Tibial nerve (tissue), 4 donors: ENCODE data around the gene LSM12. TPM values are rescaled to one million over a fixed set of nuclear protein-coding genes. Genes with fewer than 3 reads are reported as not detected.

ENCODE experiments used
- DNase-seq, 2 donors: peaks; one replicate each; pipeline ENCODE4 v3.0.0-alpha.2; 2019; ENCODE audit warnings: low spot score in 2 of 2
- H3K27ac ChIP-seq, 4 donors: fragments of 200-600 bp; sonication (generic) in 3 of 4; one replicate each; pipeline ENCODE4 v1.5.1; 2017 to 2019; ENCODE audit warnings: mild to moderate bottlenecking in 1 of 4
- H3K27me3 ChIP-seq, 2 donors: fragments of 200-600 bp; sonication (generic) in 1 of 2; one replicate each; pipeline versions ENCODE4 v1.5.1 to v1.6.0; 2017 to 2019
- H3K36me3 ChIP-seq, 3 donors: fragments of 200-600 bp; sonication (generic); one replicate each; pipeline ENCODE4 v1.5.1; 2018 to 2019
- H3K4me1 ChIP-seq, 4 donors: fragments of 200-600 bp; sonication (generic) in 3 of 4; one replicate each; pipeline ENCODE4 v1.5.1; 2017 to 2019
- H3K4me3 ChIP-seq, 4 donors: fragments of 200-600 bp; sonication (generic) in 3 of 4; one replicate each; pipeline ENCODE4 v1.5.1; 2017 to 2019; ENCODE audit warnings: mild to moderate bottlenecking in 1 of 4, moderate library complexity in 1 of 4
- H3K9me3 ChIP-seq, 4 donors: fragments of 200-600 bp; sonication (generic) in 3 of 4; one replicate each; pipeline ENCODE4 v1.5.1; 2017 to 2019
- CTCF ChIP-seq, 5 experiments: fragments of 200-600 bp in 3 of 5; fragments of 450-650 bp in 2 of 5; sonication (generic) in 3 of 5; IDR thresholded peaks; one replicate each; pipeline ENCODE4 v1.5.1; 2016 to 2019; ENCODE audit warnings: antibody characterized with exemption in 5 of 5, mild to moderate bottlenecking in 3 of 5, moderate library complexity in 2 of 5
- EP300 ChIP-seq, 2 donors: sonication (generic); formaldehyde crosslinking; IDR thresholded peaks; one replicate each; pipeline ENCODE4 v1.6.1; 2017; ENCODE audit warnings: antibody characterized with exemption in 2 of 2, mild to moderate bottlenecking in 1 of 2
- POLR2A ChIP-seq, 2 donors: fragments of 450-650 bp; IDR thresholded peaks; one replicate each; pipeline ENCODE4 v1.6.1; 2017; ENCODE audit warnings: antibody characterized with exemption in 2 of 2, mild to moderate bottlenecking in 2 of 2, moderate library complexity in 2 of 2
- WGBS, 2 donors: methylation state at CpG; one replicate each; pipeline ENCODE4 v1.1.5; 2018; 5-methylcytosine and 5-hydroxymethylcytosine counted together
- total RNA-seq, 4 donors: library from RNA; depleted of rRNA; stranded (reverse); fragments of >200 nt; gene quantifications; one replicate each; pipeline ENCODE4 v1.1.0, GENCODE V29; 2016

The LSM12 gene
- total RNA-seq, 4 donors from 2014 or later, result 18.2 to 37.2 (median 23.9) TPM

- no peak for DNase-seq
- no peaks in the 10 kb centered on the region for H3K27me3 ChIP-seq
- peaks cover 0 to 42% (median 10%) of the 10 kb centered on the region in 4 donors for H3K4me1 ChIP-seq
- no peak overlapping the region for H3K4me3 ChIP-seq
- no peaks in the 10 kb centered on the region for H3K9me3 ChIP-seq
- TF ChIP-seq POLR2A (IDR thresholded peaks at IDR 0.05), result no peak
- TF ChIP-seq EP300 (IDR thresholded peaks at IDR 0.05), result no peak
- TF ChIP-seq CTCF (IDR thresholded peaks at IDR 0.05), result no peak
- H3K36me3 ChIP-seq, result peaks cover 0 to 50% (median 0%) of the 10 kb centered on the region in 3 donors
- no peak overlapping the region for H3K27ac ChIP-seq
- WGBS, 2 donors, result 66 to 70% methylated on average over 10 of the region's 10 CpGs
Observed at GRCh38 chr17:44063704-44064639, 2.5 kb downstream of the LSM12 start.

GRCh38 chr17:44062871-44063270 is 3.6 kb downstream of the LSM12 start:
- Histone ChIP-seq H3K4me1 (peaks cover 0 to 42% (median 10%) of the 10 kb centered on the region in 4 donors), H3K36me3 (peaks cover 0 to 61% (median 0%) of the 10 kb centered on the region in 3 donors), H3K27ac (no peak overlapping the region), H3K4me3 (no peak overlapping the region), H3K9me3 (no peaks in the 10 kb centered on the region), H3K27me3 (no peaks in the 10 kb centered on the region)
- 91 to 95% methylated on average over 15 of the region's 15 CpGs for WGBS, 2 donors
- TF ChIP-seq CTCF (IDR thresholded peaks at IDR 0.05) (no peak), EP300 (IDR thresholded peaks at IDR 0.05) (no peak), POLR2A (IDR thresholded peaks at IDR 0.05) (no peak)
- no peak for DNase-seq

GRCh38 chr17:44061446-44061845 is 5.0 kb downstream of the LSM12 start:
- WGBS, 2 donors, result 67 to 81% methylated on average over 1 of the region's 1 CpG
- no peaks in the 10 kb centered on the region for H3K27me3 ChIP-seq

GRCh38 chr17:44059101-44059892 is 7.2 kb downstream of the LSM12 start:
- peaks cover 0 to 17% (median 0%) of the 10 kb centered on the region in 4 donors for H3K4me1 ChIP-seq
- no peak overlapping the region for H3K27ac ChIP-seq
- whole genome bisulfite sequencing, 2 donors, result 90 to 95% methylated on average over 14 of the region's 14 CpGs
- no peak overlapping the region for H3K4me3 ChIP-seq
- DNase-seq, result no peak
- H3K27me3 ChIP-seq, result no peaks in the 10 kb centered on the region
- TF ChIP-seq CTCF (IDR thresholded peaks at IDR 0.05) (no peak), EP300 (IDR thresholded peaks at IDR 0.05) (no peak), POLR2A (IDR thresholded peaks at IDR 0.05) (no peak)
- H3K9me3 ChIP-seq, result no peaks in the 10 kb centered on the region
- peaks cover 0 to 95% (median 4%) of the 10 kb centered on the region in 3 donors for H3K36me3 ChIP-seq

More at GRCh38 chr17:44061446-44061845, 5.0 kb downstream of the LSM12 start:
- H3K4me1 ChIP-seq, result peaks cover 0 to 30% (median 3%) of the 10 kb centered on the region in 4 donors
- no peak overlapping the region for H3K4me3 ChIP-seq
- no peaks in the 10 kb centered on the region for H3K9me3 ChIP-seq
- no peak for DNase-seq
- no peak overlapping the region for H3K27ac ChIP-seq
- peaks cover 0 to 74% (median 4%) of the 10 kb centered on the region in 3 donors for H3K36me3 ChIP-seq
- TF ChIP-seq CTCF (IDR thresholded peaks at IDR 0.05), result no peak
- no peak for TF ChIP-seq EP300 (IDR thresholded peaks at IDR 0.05)
- no peak for TF ChIP-seq POLR2A (IDR thresholded peaks at IDR 0.05)
